Keratinocyte (primary cell): ENCODE measurements around the gene CHRNA5. TPM values are rescaled to one million over a fixed set of nuclear protein-coding genes. Genes with fewer than 3 reads are reported as not detected.

Experiments
- DNase-seq: peaks from one replicate; pipeline ENCODE4 v3.0.0-alpha.2; 2011; ENCODE audit warnings: low read depth, missing footprints, low spot score
- FAIRE-seq: peaks from 2 replicates; lab custom pipeline; 2011; peaks lifted over from hg19 to GRCh38; lab: Jason Lieb, UNC
- H2AFZ ChIP-seq: 2 replicates; pipeline ENCODE4 v1.6.0; 2012; ENCODE audit warnings: low read length, control low read depth, inconsistent platforms; ENCODE audit not compliant: control insufficient read depth
- H3K27ac ChIP-seq: 2 replicates; pipeline ENCODE4 v1.5.1; 2011; ENCODE audit warnings: low read length; ENCODE audit not compliant: control insufficient read depth, insufficient read depth
- H3K27me3 ChIP-seq: 3 replicates; pipeline ENCODE4 v1.6.0; 2011; ENCODE audit warnings: low read length; ENCODE audit not compliant: control insufficient read depth, insufficient read depth; ENCODE audit errors: extremely low read depth
- H3K36me3 ChIP-seq, 2 experiments: 2 replicates in 1 of 2; 3 replicates in 1 of 2; pipeline ENCODE4 v1.5.1; 2011; ENCODE audit warnings: low read length in 2 of 2, mild to moderate bottlenecking in 1 of 2; ENCODE audit not compliant: control insufficient read depth in 2 of 2, insufficient read depth in 2 of 2; ENCODE audit errors: extremely low read depth in 1 of 2
- H3K4me1 ChIP-seq: 3 replicates; pipeline ENCODE4 v1.5.1; 2011; ENCODE audit warnings: low read length; ENCODE audit not compliant: control insufficient read depth, insufficient read depth; ENCODE audit errors: extremely low read depth
- H3K4me2 ChIP-seq: 3 replicates; pipeline ENCODE4 v1.6.0; 2011; ENCODE audit warnings: low read depth, low read length; ENCODE audit not compliant: control insufficient read depth, insufficient read depth; ENCODE audit errors: extremely low read depth
- H3K4me3 ChIP-seq, 3 experiments: fragments of 200-600 bp in 1 of 3; sonication (generic) in 1 of 3; 2 replicates in 2 of 3; 3 replicates in 1 of 3; pipeline ENCODE4 v1.5.1; 2011 to 2016; ENCODE audit warnings: low read length in 3 of 3, mild to moderate bottlenecking in 3 of 3, control low read depth in 2 of 3, inconsistent platforms in 1 of 3, low read depth in 1 of 3, mixed read lengths in 1 of 3, mixed run types in 1 of 3, moderate library complexity in 1 of 3; ENCODE audit not compliant: control insufficient read depth in 2 of 3, insufficient read depth in 2 of 3; ENCODE audit errors: extremely low read depth in 1 of 3
- H3K79me2 ChIP-seq: 2 replicates; pipeline ENCODE4 v1.6.0; 2012; ENCODE audit warnings: low read length; ENCODE audit not compliant: control insufficient read depth, insufficient read depth
- H3K9ac ChIP-seq: 3 replicates; pipeline ENCODE4 v1.6.0; 2011; ENCODE audit warnings: low read length; ENCODE audit not compliant: control insufficient read depth, insufficient read depth; ENCODE audit errors: extremely low read depth
- H3K9me1 ChIP-seq: 3 replicates; pipeline ENCODE4 v1.6.0; 2011; ENCODE audit warnings: low read length; ENCODE audit not compliant: control insufficient read depth, insufficient read depth; ENCODE audit errors: extremely low read depth
- H3K9me3 ChIP-seq: 2 replicates; pipeline ENCODE4 v1.5.1; 2012; ENCODE audit warnings: low read depth, low read length; ENCODE audit not compliant: control insufficient read depth
- H4K20me1 ChIP-seq: 3 replicates; pipeline ENCODE4 v1.6.0; 2011; ENCODE audit warnings: low read length; ENCODE audit not compliant: control insufficient read depth, insufficient read depth; ENCODE audit errors: extremely low read depth
- CTCF ChIP-seq, 3 experiments: IDR thresholded peaks in 1 of 3; conservative IDR thresholded peaks in 1 of 3; optimal IDR thresholded peaks in 1 of 3; 2 replicates in 2 of 3; 3 replicates in 1 of 3; pipeline versions ENCODE3 to v1.5.1; 2011; ENCODE audit warnings: low read length in 3 of 3, mild to moderate bottlenecking in 3 of 3, moderate library complexity in 2 of 3, control low read depth in 1 of 3, inconsistent platforms in 1 of 3; ENCODE audit not compliant: insufficient read depth in 2 of 3; ENCODE audit errors: extremely low read depth in 1 of 3
- EZH2 ChIP-seq: IDR thresholded peaks from one replicate; pipeline ENCODE4 v1.6.1; 2012; ENCODE audit warnings: inconsistent platforms, mild to moderate bottlenecking, low read length, moderate library complexity
- dilution Hi-C: fragments of 300-500 bp; cut with MboI; formaldehyde crosslinking; loops from one replicate; pipeline ENCODE4 v1.7.0; 2020; ENCODE audit warnings: low sequenced_read_pairs; ENCODE audit not compliant: extremely low pct_ligation_motif_present
- polyA plus RNA-seq, 5 experiments: library from polyadenylated mRNA; depleted of rRNA in 3 of 5; stranded (reverse) in 3 of 5; stranded (forward) in 1 of 5; unstranded in 1 of 5; fragments of >200 nt; gene quantifications; 1 replicate in 1 of 5; 2 replicates in 3 of 5; 3 replicates in 1 of 5; pipeline versions ENCODE4 v1.2.1 to v1.2.3, GENCODE V29; 2011 to 2012; ENCODE audit warnings: missing spikeins in 2 of 5, low read depth in 1 of 5, low replicate concordance in 1 of 5

CHRNA5 gene
- polyA plus RNA-seq, 1 donor (not counting 4 experiments of a cell fraction or from before 2014, with no cell fraction given), result 10.0 TPM

- H3K27ac ChIP-seq, result no peak overlapping the region
- H3K79me2 ChIP-seq, result no peaks in the 10 kb centered on the region
- no peak for DNase-seq
- dilution Hi-C loops, result no loop called here
- H3K9me1 ChIP-seq, result no peaks in the 10 kb centered on the region
- no peaks in the 10 kb centered on the region for H3K36me3 ChIP-seq
- H3K4me1 ChIP-seq, result peaks cover 19% of the 10 kb centered on the region
- no peaks in the 10 kb centered on the region for H3K9me3 ChIP-seq
- no peak overlapping the region for H3K4me3 ChIP-seq
- TF ChIP-seq EZH2, result no peak
- TF ChIP-seq CTCF (optimal IDR thresholded peaks at IDR 0.05 in 1 of 3, IDR thresholded peaks at IDR 0.05 in 1 of 3, conservative IDR thresholded peaks at IDR 0.05 in 1 of 3; ENCODE audit: extremely low read depth in 1 of 3, insufficient read depth in 2 of 3, low read length in 3 of 3), result no peak
- FAIRE-seq, result no peak
- no peak overlapping the region for H2AFZ ChIP-seq
- H3K9ac ChIP-seq, result no peak overlapping the region
- no peak overlapping the region for H3K4me2 ChIP-seq
- H3K27me3 ChIP-seq, result peaks cover 36% of the 10 kb centered on the region
- H4K20me1 ChIP-seq, result no peaks in the 10 kb centered on the region
Observed at GRCh38 chr15:78623786-78624497, 58.6 kb downstream of the CHRNA5 start.

DNA sequence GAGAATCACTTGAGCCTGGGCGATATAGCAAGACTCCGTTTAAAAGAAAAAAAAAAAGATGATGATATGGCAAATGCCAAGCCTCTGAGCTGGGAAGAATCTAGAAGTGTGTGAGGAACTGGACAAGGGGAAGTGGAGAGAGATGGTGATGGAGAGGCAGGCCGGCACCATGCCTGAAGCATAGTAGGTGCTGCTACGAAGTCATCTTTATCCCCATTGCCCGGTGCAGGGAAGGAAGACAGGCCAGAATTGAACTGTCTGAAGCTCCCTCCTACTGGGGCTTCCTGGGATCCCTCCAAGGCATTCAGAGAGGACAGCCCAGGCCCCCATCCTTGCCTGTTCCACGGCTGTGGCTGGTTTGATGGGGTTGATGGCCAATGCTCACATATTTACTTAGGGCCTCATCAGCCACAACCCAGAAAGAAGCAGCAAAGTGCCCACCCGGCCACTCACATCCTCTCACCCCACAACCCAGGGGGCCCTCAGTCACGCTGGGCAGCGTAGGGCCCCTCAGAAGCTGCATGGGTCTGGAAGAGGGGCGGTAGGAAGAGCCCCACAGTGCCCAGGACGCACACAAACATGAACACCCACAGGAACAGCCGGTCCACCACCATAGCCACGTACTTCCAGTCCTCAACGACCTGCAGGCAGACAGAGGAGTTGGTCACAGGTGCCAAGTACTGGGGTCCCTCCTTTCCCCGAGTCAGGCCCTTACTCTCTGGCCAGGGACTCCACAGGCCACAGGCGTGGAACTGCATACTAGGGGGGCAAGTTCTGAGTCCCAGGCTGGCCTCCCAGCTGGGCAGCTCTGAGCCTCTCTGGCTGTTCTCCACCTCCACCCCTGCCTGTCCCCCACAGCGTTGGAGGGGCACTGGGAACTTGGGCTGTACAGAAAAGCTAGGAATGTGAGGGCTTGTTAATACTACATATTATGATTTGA, 59.6 kb downstream of the CHRNA5 start:
- Histone ChIP-seq H3K27me3 (peaks cover 31% of the 10 kb centered on the region), H3K9me1 (no peaks in the 10 kb centered on the region), H3K79me2 (no peaks in the 10 kb centered on the region), H3K9me3 (no peaks in the 10 kb centered on the region), H3K9ac (no peak overlapping the region), H3K4me1 (peaks cover 19% of the 10 kb centered on the region), H4K20me1 (no peaks in the 10 kb centered on the region), H3K4me2 (no peak overlapping the region), H3K36me3 (no peaks in the 10 kb centered on the region), H2AFZ (no peak overlapping the region), H3K27ac (no peak overlapping the region), H3K4me3 (no peak overlapping the region)
- no peak for TF ChIP-seq CTCF (optimal IDR thresholded peaks at IDR 0.05 in 1 of 3, IDR thresholded peaks at IDR 0.05 in 1 of 3, conservative IDR thresholded peaks at IDR 0.05 in 1 of 3; ENCODE audit: extremely low read depth in 1 of 3, insufficient read depth in 2 of 3, low read length in 3 of 3)
- no peak for TF ChIP-seq EZH2
- dilution Hi-C loops, result no loop called here
- FAIRE-seq (no peak), DNase-seq (no peak)
